ENCODE data around the gene CAMK1D. TPM values are rescaled to one million over a fixed set of nuclear protein-coding genes. Genes with fewer than 3 reads are reported as not detected.

CAMK1D gene
- total RNA-seq, 6 experiments from 2014 or later, result 5.3 to 10.8 (median 9.5) TPM

- intact Hi-C loops (cut with DNase I), result no loop called here
- H3K9me3 ChIP-seq, result no peaks in the 10 kb centered on the region
- 94% methylated on average over 8 of the region's 10 CpGs for WGBS (ENCODE audit: insufficient coverage, low coverage, low lambda C conversion rate, missing lambda C conversion rate)
- H3K27ac ChIP-seq, result no peak overlapping the region
- no peaks in the 10 kb centered on the region for H3K27me3 ChIP-seq
- no peak for TF ChIP-seq CTCF (IDR thresholded peaks at IDR 0.05)
- no peak for TF ChIP-seq POLR2A (IDR thresholded peaks at IDR 0.05)
- H3K4me3 ChIP-seq, result no peak overlapping the region
- peak in 1 of 4 donors; percentile 14 for ATAC-seq
- no peaks in the 10 kb centered on the region for H3K4me1 ChIP-seq
- H3K36me3 ChIP-seq, result no peaks in the 10 kb centered on the region
- no peak for DNase-seq
Observed at GRCh38 chr10:12819656-12820055, 470.3 kb downstream of the CAMK1D start.

DNA sequence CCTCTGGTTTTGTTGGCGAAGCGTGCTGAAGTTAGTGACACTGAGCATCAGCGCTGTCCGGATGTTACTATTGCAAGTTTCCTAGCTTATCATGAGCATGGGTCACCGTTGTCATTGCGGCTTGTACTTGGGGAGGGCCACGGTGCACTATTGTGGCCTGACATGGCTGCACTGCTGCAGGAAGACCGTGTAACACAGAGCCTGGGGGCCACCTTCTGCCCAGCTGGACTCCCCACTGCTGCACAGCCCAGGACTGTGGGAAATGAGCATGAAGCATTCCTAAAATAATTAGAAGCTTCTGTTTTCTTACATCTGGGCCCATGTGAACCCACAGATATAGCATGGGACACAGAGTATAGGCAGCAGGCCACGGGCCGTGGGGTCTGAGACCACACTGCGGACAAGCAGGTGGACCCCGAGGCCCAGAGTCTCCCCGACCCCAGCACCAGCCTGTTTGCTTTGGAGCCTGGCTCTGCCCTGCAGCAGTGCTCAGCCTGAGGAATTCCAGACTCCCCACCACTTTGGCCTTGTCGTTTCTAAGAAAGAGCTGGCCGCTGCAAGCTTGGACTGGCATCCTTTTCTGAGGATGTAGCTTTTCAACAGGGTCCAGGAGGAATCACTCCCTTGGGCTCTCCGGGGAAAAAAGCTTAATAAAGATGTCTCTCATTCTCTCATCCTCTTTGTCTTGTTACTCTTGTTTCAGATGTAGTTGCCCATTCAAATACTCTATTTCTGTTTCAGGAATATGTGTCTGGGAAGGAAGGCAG lies 473.0 kb downstream of the CAMK1D start:
- intact Hi-C loops (cut with DNase I), result no loop called here
- 94% methylated on average over 6 of the region's 16 CpGs for WGBS (ENCODE audit: insufficient coverage, low coverage, low lambda C conversion rate, missing lambda C conversion rate)
- DNase-seq (no peak), ATAC-seq (no peak)
- Histone ChIP-seq H3K4me3 (no peak overlapping the region), H3K9me3 (no peaks in the 10 kb centered on the region), H3K27ac (no peak overlapping the region), H3K36me3 (no peaks in the 10 kb centered on the region), H3K27me3 (no peaks in the 10 kb centered on the region), H3K4me1 (no peaks in the 10 kb centered on the region)
- TF ChIP-seq CTCF (IDR thresholded peaks at IDR 0.05), result no peak
- no peak for TF ChIP-seq POLR2A (IDR thresholded peaks at IDR 0.05)

- Histone ChIP-seq H3K4me3 (no peak overlapping the region), H3K27ac (no peak overlapping the region), H3K4me1 (no peaks in the 10 kb centered on the region), H3K36me3 (no peaks in the 10 kb centered on the region), H3K9me3 (no peaks in the 10 kb centered on the region), H3K27me3 (no peaks in the 10 kb centered on the region)
- 86% methylated on average over 2 of the region's 3 CpGs for WGBS (ENCODE audit: insufficient coverage, low coverage, low lambda C conversion rate, missing lambda C conversion rate)
- TF ChIP-seq POLR2A (IDR thresholded peaks at IDR 0.05) (no peak), CTCF (IDR thresholded peaks at IDR 0.05) (no peak)
- ATAC-seq (no peak), DNase-seq (no peak)
- intact Hi-C loops (cut with DNase I), result no loop called here
Observed at GRCh38 chr10:12822893-12823170, 473.5 kb downstream of the CAMK1D start.

DNA sequence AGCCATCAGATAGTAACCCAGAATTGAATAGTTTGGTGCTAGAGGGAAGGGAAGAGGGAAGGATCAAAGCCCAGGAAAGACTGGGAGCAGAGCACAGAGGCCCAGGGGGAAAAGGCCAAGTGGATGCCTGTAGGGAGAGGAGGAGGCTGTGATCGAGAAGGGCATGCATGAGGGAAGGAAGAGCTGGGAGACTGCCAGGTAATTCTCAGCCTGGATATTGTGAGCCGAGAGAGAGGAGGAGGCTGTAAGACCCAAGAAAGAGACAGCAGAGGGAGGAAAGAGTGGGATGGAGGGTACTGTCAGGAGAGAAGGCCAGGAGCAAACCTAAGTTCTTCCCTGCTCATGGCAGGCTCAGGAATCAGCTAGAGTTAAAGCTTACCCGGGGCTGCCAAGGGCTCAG lies 474.0 kb downstream of the CAMK1D start:
- intact Hi-C loops (cut with DNase I), result no loop called here
- no peaks in the 10 kb centered on the region for H3K9me3 ChIP-seq
- DNase-seq (no peak), ATAC-seq (no peak)
- no peak overlapping the region for H3K4me3 ChIP-seq
- TF ChIP-seq CTCF (IDR thresholded peaks at IDR 0.05) (no peak), POLR2A (IDR thresholded peaks at IDR 0.05) (no peak)
- no peaks in the 10 kb centered on the region for H3K27me3 ChIP-seq
- H3K27ac ChIP-seq, result no peak overlapping the region
- no peaks in the 10 kb centered on the region for H3K36me3 ChIP-seq
- H3K4me1 ChIP-seq, result no peaks in the 10 kb centered on the region
- 65% methylated on average over 3 of the region's 3 CpGs for WGBS (ENCODE audit: insufficient coverage, low coverage, low lambda C conversion rate, missing lambda C conversion rate)

All from right lobe of liver (tissue), 6 donors.